ENCODE measurements around the gene COL5A1.

The COL5A1 gene

DNA sequence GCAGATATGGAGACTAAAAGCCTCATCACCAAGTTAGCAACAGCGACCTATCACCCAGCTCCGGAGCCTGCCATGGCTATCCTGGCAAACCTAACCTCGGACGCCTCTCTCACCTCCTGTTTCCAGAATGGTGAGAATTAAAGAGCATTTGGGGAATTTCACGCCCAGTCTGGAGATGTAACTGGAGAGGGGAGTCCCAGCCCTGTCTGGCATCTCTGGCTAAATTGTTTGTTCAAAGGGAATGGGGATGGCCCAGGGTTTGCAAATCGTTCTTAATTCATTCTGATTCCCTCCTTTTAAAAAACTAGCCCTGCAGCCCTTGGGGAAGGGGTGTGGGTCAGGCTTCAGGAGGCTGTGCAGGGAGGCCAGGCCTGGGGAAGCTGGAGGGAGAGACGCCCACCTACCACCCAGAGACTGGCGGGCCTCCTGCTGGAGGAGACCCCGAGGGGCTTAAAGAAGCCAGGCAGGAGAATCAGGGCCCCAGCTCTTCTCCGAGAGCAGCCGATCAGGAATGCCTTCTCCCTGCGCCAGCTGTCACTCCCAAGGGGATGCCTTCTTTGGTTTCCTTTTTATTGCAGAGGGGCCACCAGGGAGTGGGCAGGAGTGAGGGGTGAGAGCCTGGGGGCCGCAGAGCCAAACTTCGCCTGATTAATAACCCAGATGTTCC is 964 bp upstream of the COL5A1 start:
- H3K4me3 ChIP-seq (ENCODE audit: low read depth in 1 of 2, low read length in 2 of 2), result no peak overlapping the region

DNA sequence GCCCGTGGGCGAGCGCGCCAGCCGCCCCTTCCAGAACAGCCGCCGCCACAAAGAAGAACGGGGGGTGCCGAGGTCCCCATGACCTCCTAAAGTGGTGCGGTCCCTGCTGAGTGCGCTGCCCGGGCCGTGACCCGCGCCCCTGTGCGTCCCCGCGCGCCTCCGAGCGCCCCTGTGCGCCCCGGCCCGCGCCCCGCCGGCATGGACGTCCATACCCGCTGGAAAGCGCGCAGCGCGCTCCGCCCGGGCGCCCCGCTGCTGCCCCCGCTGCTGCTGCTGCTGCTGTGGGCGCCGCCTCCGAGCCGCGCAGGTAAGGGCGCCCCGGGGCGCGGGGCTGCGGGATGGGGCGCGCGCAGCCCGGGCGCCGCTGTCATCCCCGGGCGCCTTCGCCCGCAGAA is 384 bp downstream of the COL5A1 start:
- no peak for DNase-seq
- ATAC-seq (ENCODE audit: insufficient read depth, low read depth), result no peak

More for the DNA sequence above, 964 bp upstream of the COL5A1 start:
- Histone ChIP-seq H3K79me2 (ENCODE audit: insufficient read depth, low read length) (no peaks in the 10 kb centered on the region), H3K27me3 (ENCODE audit: insufficient read depth, low read length, poor library complexity) (no peaks in the 10 kb centered on the region), H3K36me3 (ENCODE audit: insufficient read depth, low read length) (no peaks in the 10 kb centered on the region), H3K4me1 (ENCODE audit: insufficient read depth, low read length) (0 out of 2 replicates have a peak, but pooled peaks cover 5% of the 10 kb centered on the region), H3K4me2 (ENCODE audit: insufficient read depth, low read length) (peak overlapping the region; percentile 44; the same call in 1 of the 2 replicates), H4K20me1 (ENCODE audit: insufficient read depth, low read length) (no peaks in the 10 kb centered on the region), H3K9me3 (ENCODE audit: insufficient read depth, low read length, severe bottlenecking) (no peaks in the 10 kb centered on the region), H3K27ac (ENCODE audit: low read length) (no peak overlapping the region), H3K9ac (ENCODE audit: low read depth, low read length) (no peak overlapping the region), H2AFZ (ENCODE audit: low read depth, low read length) (no peak overlapping the region)
- no peak for DNase-seq
- TF ChIP-seq, protein P1, sequence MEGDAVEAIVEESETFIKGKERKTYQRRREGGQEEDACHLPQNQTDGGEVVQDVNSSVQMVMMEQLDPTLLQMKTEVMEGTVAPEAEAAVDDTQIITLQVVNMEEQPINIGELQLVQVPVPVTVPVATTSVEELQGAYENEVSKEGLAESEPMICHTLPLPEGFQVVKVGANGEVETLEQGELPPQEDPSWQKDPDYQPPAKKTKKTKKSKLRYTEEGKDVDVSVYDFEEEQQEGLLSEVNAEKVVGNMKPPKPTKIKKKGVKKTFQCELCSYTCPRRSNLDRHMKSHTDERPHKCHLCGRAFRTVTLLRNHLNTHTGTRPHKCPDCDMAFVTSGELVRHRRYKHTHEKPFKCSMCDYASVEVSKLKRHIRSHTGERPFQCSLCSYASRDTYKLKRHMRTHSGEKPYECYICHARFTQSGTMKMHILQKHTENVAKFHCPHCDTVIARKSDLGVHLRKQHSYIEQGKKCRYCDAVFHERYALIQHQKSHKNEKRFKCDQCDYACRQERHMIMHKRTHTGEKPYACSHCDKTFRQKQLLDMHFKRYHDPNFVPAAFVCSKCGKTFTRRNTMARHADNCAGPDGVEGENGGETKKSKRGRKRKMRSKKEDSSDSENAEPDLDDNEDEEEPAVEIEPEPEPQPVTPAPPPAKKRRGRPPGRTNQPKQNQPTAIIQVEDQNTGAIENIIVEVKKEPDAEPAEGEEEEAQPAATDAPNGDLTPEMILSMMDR (IDR thresholded peaks at IDR 0.05; ENCODE audit: borderline replicate concordance, extremely low read depth, low read length, poor library complexity, severe bottlenecking), result no peak
- TF ChIP-seq EZH2 (IDR thresholded peaks at IDR 0.05; ENCODE audit: borderline replicate concordance, low read depth, low read length, severe bottlenecking), result no peak
- ATAC-seq (ENCODE audit: insufficient read depth, low read depth), result no peak

DNA sequence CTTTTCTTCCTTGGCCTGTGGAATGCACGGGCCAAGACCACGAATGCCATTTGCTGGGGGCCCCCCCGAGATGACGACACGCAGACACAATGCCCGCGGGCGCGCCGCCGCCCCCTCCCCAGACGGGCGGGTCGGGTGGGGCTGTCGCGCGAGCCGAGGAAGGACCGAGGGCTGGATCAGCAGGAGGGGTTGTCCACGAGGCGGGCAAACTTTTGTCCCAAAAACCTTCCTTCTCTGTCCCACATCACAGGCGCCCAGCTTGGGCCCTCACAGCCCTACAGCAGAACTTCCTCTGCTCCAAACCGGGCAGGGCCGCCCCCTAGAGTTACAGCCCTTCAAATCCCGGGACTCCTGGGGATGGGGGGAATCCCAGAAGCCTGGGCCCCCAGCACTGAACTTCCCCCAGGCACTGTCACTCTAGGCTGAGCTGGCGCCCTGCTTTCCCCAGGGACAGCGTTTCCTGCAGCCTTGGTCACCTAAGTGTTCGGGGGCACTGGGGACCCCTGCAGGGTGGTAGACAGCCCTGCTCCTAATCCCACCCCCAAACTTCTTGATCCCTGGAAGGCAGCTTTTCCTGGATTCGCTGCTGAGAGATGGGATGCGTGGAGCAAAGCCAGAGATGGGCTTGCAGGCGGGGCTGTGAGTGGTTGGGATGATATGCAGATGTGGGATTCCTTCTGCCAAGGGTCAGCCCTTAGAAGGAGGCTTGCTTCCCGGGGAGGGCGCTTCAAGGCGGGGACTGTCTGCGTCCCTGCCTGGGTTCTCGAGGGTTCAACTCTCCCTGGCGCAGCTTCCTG is 980 bp downstream of the COL5A1 start:
- H4K20me1 ChIP-seq (ENCODE audit: insufficient read depth, low read length), result no peaks in the 10 kb centered on the region
- no peak overlapping the region for H2AFZ ChIP-seq (ENCODE audit: low read depth, low read length)
- H3K4me3 ChIP-seq (ENCODE audit: low read depth in 1 of 2, low read length in 2 of 2), result no peak overlapping the region
- no peaks in the 10 kb centered on the region for H3K27me3 ChIP-seq (ENCODE audit: insufficient read depth, low read length, poor library complexity)
- H3K79me2 ChIP-seq (ENCODE audit: insufficient read depth, low read length), result no peaks in the 10 kb centered on the region
- no peak overlapping the region for H3K4me2 ChIP-seq (ENCODE audit: insufficient read depth, low read length)
- H3K36me3 ChIP-seq (ENCODE audit: insufficient read depth, low read length), result no peaks in the 10 kb centered on the region
- H3K9me3 ChIP-seq (ENCODE audit: insufficient read depth, low read length, severe bottlenecking), result no peaks in the 10 kb centered on the region
- DNase-seq (no peak), ATAC-seq (ENCODE audit: insufficient read depth, low read depth) (no peak)
- 0 out of 2 replicates have a peak, but pooled peaks cover 5% of the 10 kb centered on the region for H3K4me1 ChIP-seq (ENCODE audit: insufficient read depth, low read length)
- H3K27ac ChIP-seq (ENCODE audit: low read length), result no peak overlapping the region
- no peak overlapping the region for H3K9ac ChIP-seq (ENCODE audit: low read depth, low read length)
- TF ChIP-seq, protein P1 (IDR thresholded peaks at IDR 0.05; ENCODE audit: borderline replicate concordance, extremely low read depth, low read length, poor library complexity, severe bottlenecking), result no peak
- no peak for TF ChIP-seq EZH2 (IDR thresholded peaks at IDR 0.05; ENCODE audit: borderline replicate concordance, low read depth, low read length, severe bottlenecking)

More for the DNA sequence above, 384 bp downstream of the COL5A1 start:
- H3K4me2 ChIP-seq (ENCODE audit: insufficient read depth, low read length), result peak overlapping the region; percentile 44
- no peaks in the 10 kb centered on the region for H3K9me3 ChIP-seq (ENCODE audit: insufficient read depth, low read length, severe bottlenecking)
- 0 out of 2 replicates have a peak, but pooled peaks cover 5% of the 10 kb centered on the region for H3K4me1 ChIP-seq (ENCODE audit: insufficient read depth, low read length)
- H3K9ac ChIP-seq (ENCODE audit: low read depth, low read length), result no peak overlapping the region
- H3K4me3 ChIP-seq (ENCODE audit: low read depth in 1 of 2, low read length in 2 of 2), result no peak overlapping the region
- no peaks in the 10 kb centered on the region for H3K27me3 ChIP-seq (ENCODE audit: insufficient read depth, low read length, poor library complexity)
- H3K36me3 ChIP-seq (ENCODE audit: insufficient read depth, low read length), result no peaks in the 10 kb centered on the region
- no peaks in the 10 kb centered on the region for H4K20me1 ChIP-seq (ENCODE audit: insufficient read depth, low read length)
- no peak overlapping the region for H3K27ac ChIP-seq (ENCODE audit: low read length)
- H2AFZ ChIP-seq (ENCODE audit: low read depth, low read length), result no peak overlapping the region
- TF ChIP-seq, protein P1 (IDR thresholded peaks at IDR 0.05; ENCODE audit: borderline replicate concordance, extremely low read depth, low read length, poor library complexity, severe bottlenecking), result no peak
- TF ChIP-seq EZH2 (IDR thresholded peaks at IDR 0.05; ENCODE audit: borderline replicate concordance, low read depth, low read length, severe bottlenecking), result no peak
- H3K79me2 ChIP-seq (ENCODE audit: insufficient read depth, low read length), result no peaks in the 10 kb centered on the region

Data from DND-41 (cell line).